ENCODE measurements around the gene ABCA1.
A peak's percentile ranks its signal among the peaks of the same experiment; 100 is the strongest.

The ABCA1 gene

GRCh38 chr9:104841601-104842141 is 86.3 kb downstream of the ABCA1 start:
- DNase-seq (ENCODE audit: low read depth), result no peak

GRCh38 chr9:104838958-104839357 is 89.0 kb downstream of the ABCA1 start:
- DNase-seq (ENCODE audit: low read depth), result no peak

- DNase-seq (ENCODE audit: low read depth), result no peak
These were observed 91.2 kb downstream of the ABCA1 start for GRCh38 chr9:104836767-104837166.

GRCh38 chr9:104836235-104836634 is 91.7 kb downstream of the ABCA1 start:
- no peak for DNase-seq (ENCODE audit: low read depth)

DNA sequence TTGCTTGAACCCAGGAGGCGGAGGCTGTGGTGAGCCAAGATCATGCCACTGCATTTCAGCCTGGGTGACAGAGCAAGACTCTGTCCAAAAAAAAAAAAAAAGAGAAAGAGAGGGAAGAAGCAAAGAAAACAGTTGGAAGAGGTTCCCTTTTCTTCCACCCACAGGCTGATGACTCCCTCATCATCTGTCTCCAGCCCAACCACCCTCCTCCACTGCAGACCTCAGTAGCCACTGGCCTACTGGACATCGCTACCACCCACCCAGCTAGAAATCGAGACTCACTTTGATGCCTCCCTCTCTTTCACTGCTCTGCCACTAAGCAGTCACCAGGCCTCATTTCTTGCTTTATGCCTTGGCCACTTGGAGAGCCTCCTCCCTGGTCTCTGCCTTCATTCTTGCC is 92.8 kb downstream of the ABCA1 start:
- DNase-seq (ENCODE audit: low read depth), result no peak

GRCh38 chr9:104833696-104834095 is 94.3 kb downstream of the ABCA1 start:
- DNase-seq (ENCODE audit: low read depth), result no peak

DNA sequence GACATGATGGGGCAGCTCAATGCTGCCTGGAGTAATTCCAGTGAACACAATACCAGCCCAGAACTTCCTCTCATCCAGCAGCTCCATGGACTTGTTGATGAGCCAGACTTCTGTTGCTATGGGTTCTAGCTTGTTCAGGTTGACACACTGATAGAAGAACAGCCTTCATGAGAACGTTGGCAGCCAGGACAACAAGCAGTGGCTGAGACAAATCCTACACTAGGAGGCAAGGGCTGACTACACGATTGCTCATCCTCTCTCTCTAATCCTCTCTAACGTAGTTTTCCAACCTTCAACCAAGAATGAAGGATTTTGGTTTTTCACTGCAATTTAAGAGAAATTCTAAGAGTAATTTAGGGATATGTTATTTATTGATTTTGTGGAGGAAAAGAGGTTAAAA is 96.3 kb downstream of the ABCA1 start:
- DNase-seq (ENCODE audit: low read depth), result peak; percentile 56

DNA sequence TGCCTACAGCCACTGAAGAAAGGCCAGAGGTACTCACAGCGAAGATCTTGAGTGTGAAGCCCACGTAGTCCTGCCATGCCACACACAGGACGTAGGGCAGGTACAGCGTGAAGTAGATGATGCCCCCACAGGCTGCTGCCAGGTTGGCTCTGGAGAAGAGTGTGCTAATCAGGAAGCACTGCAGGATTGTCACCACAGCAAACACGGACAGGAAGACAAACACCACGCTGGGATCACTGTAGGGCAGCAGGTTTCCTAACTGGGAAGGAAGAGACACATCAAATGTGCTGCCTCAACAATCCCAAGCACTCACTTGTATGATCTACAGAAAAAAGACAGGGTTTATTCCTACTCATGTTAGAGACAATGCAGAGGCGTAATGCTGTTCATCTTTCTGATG is 101.0 kb downstream of the ABCA1 start:
- no peak for DNase-seq (ENCODE audit: low read depth)

GRCh38 chr9:104826079-104826775 is 101.7 kb downstream of the ABCA1 start:
- DNase-seq (ENCODE audit: low read depth), result no peak

DNA sequence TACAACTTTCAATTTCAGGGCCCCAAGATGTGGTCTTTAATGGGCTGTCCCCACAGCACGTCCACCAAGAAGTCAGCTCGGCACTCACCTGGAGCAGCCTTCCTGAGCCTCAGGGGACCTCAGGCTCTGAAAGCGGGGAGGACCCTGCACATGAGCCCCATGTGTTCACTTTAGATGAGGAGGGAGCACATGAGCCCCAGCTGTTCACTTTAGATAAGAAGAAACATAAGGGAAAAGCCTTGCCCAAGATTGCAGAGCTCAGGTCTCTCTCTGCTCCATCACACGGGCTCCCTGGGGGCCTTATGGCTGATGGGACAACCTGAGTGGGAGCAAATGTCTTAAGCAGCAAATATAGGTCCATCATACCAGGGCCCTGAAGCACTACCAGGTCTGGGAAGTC is 107.6 kb downstream of the ABCA1 start:
- no peak for DNase-seq (ENCODE audit: low read depth)

GRCh38 chr9:104819033-104819432 is 108.9 kb downstream of the ABCA1 start:
- DNase-seq (ENCODE audit: low read depth), result no peak

DNA sequence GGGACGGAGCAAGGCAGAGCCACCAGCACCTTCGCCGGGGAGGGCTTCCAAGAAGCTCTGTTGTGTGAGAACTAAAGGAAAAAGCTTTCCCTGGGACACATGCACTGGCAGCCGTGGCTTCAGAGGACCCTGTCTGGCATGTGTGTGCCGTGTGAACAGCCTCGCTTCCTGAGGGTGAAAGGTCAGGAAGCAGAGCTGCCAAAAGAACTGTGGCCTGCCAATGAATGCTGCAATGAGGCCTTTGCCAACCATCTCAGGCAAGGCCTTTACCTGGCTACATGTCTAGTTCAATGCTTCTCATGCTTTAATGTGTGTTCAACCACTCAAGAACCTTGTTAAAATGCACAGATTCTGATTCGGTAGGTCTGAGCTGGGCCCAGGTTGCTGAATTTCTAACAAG is 110.5 kb downstream of the ABCA1 start:
- no peak for DNase-seq (ENCODE audit: low read depth)

DNA sequence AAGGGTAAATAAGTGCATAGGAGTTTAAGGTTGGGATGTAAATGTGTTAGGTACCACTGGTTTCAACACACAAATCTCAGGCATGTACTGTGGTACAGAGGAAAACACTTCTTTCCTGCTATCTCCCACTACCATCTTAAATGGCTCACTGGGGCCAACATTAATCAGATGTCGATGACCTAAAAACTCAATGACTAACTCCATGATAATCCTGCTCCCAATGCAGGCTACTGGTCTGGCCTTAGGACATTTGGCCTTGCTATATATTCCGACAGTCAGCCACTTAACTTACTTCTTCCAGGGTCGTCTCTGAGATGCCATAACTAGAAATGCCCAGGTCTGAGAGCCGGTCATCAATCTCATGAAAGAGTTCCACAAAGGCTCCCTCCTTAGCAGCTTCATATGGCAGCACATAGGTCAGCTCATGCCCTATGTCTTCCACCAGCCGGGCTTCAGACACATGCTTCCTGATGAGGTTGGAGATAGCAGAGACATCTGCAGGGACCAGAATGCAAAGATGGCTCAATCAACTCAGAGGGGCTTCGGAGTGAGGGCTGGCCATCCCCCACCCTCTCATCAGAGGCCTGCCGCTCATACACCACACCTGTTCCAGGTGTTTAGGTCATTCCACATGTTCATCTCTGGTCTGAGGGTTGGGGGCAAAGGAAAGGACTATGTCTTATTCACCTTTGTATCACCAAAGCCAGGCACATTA is 111.9 kb downstream of the ABCA1 start:
- DNase-seq (ENCODE audit: low read depth), result no peak

GRCh38 chr9:104810421-104811339 is 117.3 kb downstream of the ABCA1 start:
- DNase-seq (ENCODE audit: low read depth), result no peak

DNA sequence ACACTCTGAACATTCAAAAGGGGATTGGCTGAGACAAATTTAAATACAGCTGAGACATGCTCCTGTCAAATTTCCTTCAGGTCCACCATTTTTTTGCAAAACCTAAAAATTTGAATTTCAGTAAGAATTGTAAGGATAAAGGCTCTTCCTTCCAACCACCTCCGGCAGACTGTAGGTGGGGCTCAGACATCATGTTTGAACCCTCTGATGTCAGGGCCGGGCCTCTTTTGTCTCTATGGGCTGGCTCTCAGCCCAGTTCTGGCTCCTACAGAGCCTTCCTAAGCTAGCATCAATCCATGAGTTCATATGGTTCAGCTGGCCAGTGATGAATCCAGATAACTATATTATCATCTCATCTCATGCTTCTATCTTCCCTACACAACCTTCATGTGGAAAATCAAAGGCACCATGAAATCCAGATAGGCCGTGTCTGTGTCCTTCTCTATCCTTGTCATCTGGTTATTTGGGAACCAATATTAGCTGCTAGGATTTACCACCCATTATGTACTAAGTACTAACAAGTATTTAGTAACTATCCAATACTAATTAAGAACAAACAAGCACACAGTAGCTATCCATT is 119.8 kb downstream of the ABCA1 start:
- DNase-seq (ENCODE audit: low read depth), result no peak

- DNase-seq (ENCODE audit: low read depth), result no peak
These were observed 122.5 kb downstream of the ABCA1 start for GRCh38 chr9:104805441-104805840.

DNA sequence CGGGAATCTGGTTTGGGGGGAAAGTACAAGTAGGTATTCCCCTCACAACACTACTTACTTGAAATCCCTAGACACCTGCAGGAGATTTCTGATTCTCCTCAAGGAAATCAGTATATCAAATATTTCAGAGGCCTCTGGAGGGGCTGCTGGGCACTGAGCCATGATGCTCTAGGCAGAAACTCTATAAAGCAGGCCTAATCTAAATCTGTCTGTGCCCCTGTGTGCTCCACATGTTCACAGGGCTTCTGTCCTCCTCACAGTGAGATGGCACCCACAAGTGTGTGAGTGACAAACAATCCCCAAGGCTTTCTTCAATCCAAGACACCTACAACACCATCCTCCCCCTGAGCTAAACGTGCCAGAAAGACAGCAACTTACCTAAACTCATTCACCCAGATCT is 125.0 kb downstream of the ABCA1 start:
- DNase-seq (ENCODE audit: low read depth), result no peak

GRCh38 chr9:104802110-104802509 is 125.8 kb downstream of the ABCA1 start:
- no peak for DNase-seq (ENCODE audit: low read depth)

DNA sequence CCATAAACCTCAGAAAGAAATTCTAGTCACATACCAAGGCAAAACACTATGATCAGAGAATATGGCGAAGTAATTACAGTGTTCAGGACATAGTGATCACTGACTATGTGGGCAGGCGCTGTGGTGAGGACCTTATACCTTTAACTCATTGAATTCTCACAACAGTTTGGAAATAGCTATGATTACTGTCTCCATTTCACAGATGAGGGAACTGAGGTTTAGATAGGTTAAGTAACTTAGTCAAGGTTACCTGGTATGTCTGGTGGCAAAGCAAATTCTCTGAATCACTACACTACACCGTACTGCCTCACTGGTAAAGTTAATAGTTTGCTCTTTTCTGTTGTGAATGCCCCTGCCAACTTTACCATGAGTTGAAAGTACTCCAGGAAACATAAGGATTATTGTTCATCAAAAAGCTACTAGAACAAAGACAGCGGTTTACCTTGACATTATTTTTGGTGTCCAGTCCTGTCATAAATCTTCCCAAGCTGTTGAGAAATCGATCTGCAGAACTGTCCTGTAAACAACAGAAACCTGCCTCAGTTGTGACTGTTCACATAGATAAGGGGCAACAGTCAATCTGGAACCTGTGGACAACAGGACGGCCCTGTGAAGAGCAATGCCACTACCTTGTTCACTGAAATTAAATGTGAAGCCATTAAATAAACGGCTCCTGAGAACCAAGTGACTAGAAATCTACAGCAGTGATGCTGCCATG is 127.7 kb downstream of the ABCA1 start:
- DNase-seq (ENCODE audit: low read depth), result no peak

GRCh38 chr9:104798209-104798995 is 129.6 kb downstream of the ABCA1 start:
- DNase-seq (ENCODE audit: low read depth), result no peak

- DNase-seq (ENCODE audit: low read depth), result no peak
These were observed 132.1 kb downstream of the ABCA1 start for GRCh38 chr9:104795857-104796256.
